Smooth muscle cell (in vitro differentiated cells): ENCODE data around the gene STXBP3. TPM values are rescaled to one million over a fixed set of nuclear protein-coding genes. Genes with fewer than 3 reads are reported as not detected.

ENCODE experiments used
- DNase-seq: peaks from one replicate; lab custom pipeline; 2025; ENCODE audit not compliant: unreplicated experiment; lab: John Stamatoyannopoulos, UW
- H2AFZ ChIP-seq: fragments of 200-600 bp; sonication (generic); 2 replicates; pipeline ENCODE4 v1.6.0; 2016; ENCODE audit warnings: antibody characterized with exemption, low read depth, mild to moderate bottlenecking
- H3F3A ChIP-seq: fragments of 200-600 bp; sonication (generic); 2 replicates; pipeline ENCODE4 v1.6.0; 2017; ENCODE audit warnings: antibody characterized with exemption, low read depth
- H3K27ac ChIP-seq: fragments of 200-600 bp; sonication (generic); 2 replicates; pipeline ENCODE4 v1.5.1; 2016; ENCODE audit warnings: low read depth, mild to moderate bottlenecking
- H3K27me3 ChIP-seq: fragments of 200-600 bp; sonication (generic); 2 replicates; pipeline ENCODE4 v1.6.1; 2016; ENCODE audit warnings: low read depth, mild to moderate bottlenecking
- H3K36me3 ChIP-seq: fragments of 200-600 bp; sonication (generic); 2 replicates; pipeline ENCODE4 v1.5.1; 2016; ENCODE audit warnings: low read depth
- H3K4me1 ChIP-seq: fragments of 200-600 bp; sonication (generic); 2 replicates; pipeline ENCODE4 v1.5.1; 2016; ENCODE audit warnings: low read depth
- H3K4me2 ChIP-seq: fragments of 200-600 bp; sonication (generic); 2 replicates; pipeline ENCODE4 v1.6.0; 2016; ENCODE audit warnings: mild to moderate bottlenecking
- H3K4me3 ChIP-seq: fragments of 200-600 bp; sonication (generic); 2 replicates; pipeline ENCODE4 v1.5.1; 2016; ENCODE audit warnings: mild to moderate bottlenecking
- H3K79me2 ChIP-seq: fragments of 200-600 bp; sonication (generic); 2 replicates; pipeline ENCODE4 v1.6.0; 2016; ENCODE audit warnings: low read depth, mild to moderate bottlenecking
- H3K9ac ChIP-seq: fragments of 200-600 bp; sonication (generic); 2 replicates; pipeline ENCODE4 v1.6.0; 2016; ENCODE audit warnings: low read depth
- H3K9me3 ChIP-seq: fragments of 200-600 bp; sonication (generic); replicated peaks from 2 replicates; pipeline ENCODE4 v1.5.1; 2016; ENCODE audit warnings: low read depth
- H4K20me1 ChIP-seq: fragments of 200-600 bp; sonication (generic); 2 replicates; pipeline ENCODE4 v1.6.0; 2016; ENCODE audit warnings: low read depth
- CTCF ChIP-seq: fragments of 200-600 bp; sonication (generic); IDR thresholded peaks from 2 replicates; pipeline ENCODE4 v1.5.1; 2017; ENCODE audit warnings: borderline replicate concordance, mild to moderate bottlenecking, antibody characterized with exemption; ENCODE audit not compliant: insufficient read depth, poor library complexity, severe bottlenecking
- WGBS: methylation state at CpG from one replicate; pipeline ENCODE4 v1.1.7; 2016; ENCODE audit warnings: low lambda C conversion rate; 5-methylcytosine and 5-hydroxymethylcytosine counted together
- polyA plus RNA-seq: library from polyadenylated mRNA; unstranded; fragments of >200 nt; fragmentation: Nextera tagmentation; extraction: Ambion mirVana; gene quantifications from 2 replicates; pipeline ENCODE4 v1.2.1, GENCODE V29; 2016
- total RNA-seq: library from RNA; depleted of rRNA; stranded (reverse); fragments of >200 nt; gene quantifications from 2 replicates; pipeline ENCODE4 v1.2.3, GENCODE V29; 2014

STXBP3 gene
- total and polyA plus RNA-seq, 2 experiments from 2014 or later: 27.9 to 69.8 TPM

GRCh38 chr1:108843390-108844137 is 97.1 kb downstream of the STXBP3 start:
- no peaks in the 10 kb centered on the region for H3K27me3 ChIP-seq
- no peaks in the 10 kb centered on the region for H3K79me2 ChIP-seq
- H3K9me3 ChIP-seq: no peaks in the 10 kb centered on the region
- H3K4me1 ChIP-seq: peaks cover 13% of the 10 kb centered on the region
- DNase-seq: no peak
- no peak overlapping the region for H3K9ac ChIP-seq
- no peak overlapping the region for H3K27ac ChIP-seq
- no peaks in the 10 kb centered on the region for H4K20me1 ChIP-seq
- 71% methylated on average over 3 of the region's 3 CpGs for WGBS
- H3K4me3 ChIP-seq: no peak overlapping the region
- no peak overlapping the region for H2AFZ ChIP-seq
- H3K4me2 ChIP-seq: no peak overlapping the region
- H3K36me3 ChIP-seq: no peaks in the 10 kb centered on the region
- no peak for TF ChIP-seq CTCF
- no peaks in the 10 kb centered on the region for H3F3A ChIP-seq

GRCh38 chr1:108845446-108845845 is 99.0 kb downstream of the STXBP3 start:
- Histone ChIP-seq H3K4me3 (no peak overlapping the region), H3K4me1 (peaks cover 13% of the 10 kb centered on the region), H3K9me3 (no peaks in the 10 kb centered on the region), H3K36me3 (no peaks in the 10 kb centered on the region), H3K27me3 (no peaks in the 10 kb centered on the region), H3K9ac (no peak overlapping the region), H2AFZ (no peak overlapping the region), H4K20me1 (no peaks in the 10 kb centered on the region), H3K27ac (no peak overlapping the region), H3K4me2 (no peak overlapping the region), H3K79me2 (no peaks in the 10 kb centered on the region), H3F3A (no peaks in the 10 kb centered on the region)
- TF ChIP-seq CTCF: no peak
- 85% methylated on average over 4 of the region's 4 CpGs for WGBS
- no peak for DNase-seq

- no peaks in the 10 kb centered on the region for H3K27me3 ChIP-seq
- H2AFZ ChIP-seq: peak overlapping the region; percentile 10
- H3K4me3 ChIP-seq: no peak overlapping the region
- H3K4me1 ChIP-seq: peaks cover 13% of the 10 kb centered on the region
- no peaks in the 10 kb centered on the region for H3F3A ChIP-seq
- no peak for TF ChIP-seq CTCF
- H4K20me1 ChIP-seq: no peaks in the 10 kb centered on the region
- no peak overlapping the region for H3K9ac ChIP-seq
- 49% methylated on average over 6 of the region's 6 CpGs for WGBS
- no peak overlapping the region for H3K27ac ChIP-seq
- DNase-seq: no peak
- H3K36me3 ChIP-seq: no peaks in the 10 kb centered on the region
- no peak overlapping the region for H3K4me2 ChIP-seq
- no peaks in the 10 kb centered on the region for H3K79me2 ChIP-seq
- H3K9me3 ChIP-seq: no peaks in the 10 kb centered on the region
These were observed 99.5 kb downstream of the STXBP3 start for GRCh38 chr1:108845991-108846390.

- H3K9ac ChIP-seq: no peak overlapping the region
- H3K27me3 ChIP-seq: no peaks in the 10 kb centered on the region
- no peaks in the 10 kb centered on the region for H3K9me3 ChIP-seq
- H3K4me3 ChIP-seq: no peak overlapping the region
- H2AFZ ChIP-seq: no peak overlapping the region
- no peak overlapping the region for H3K4me2 ChIP-seq
- no peaks in the 10 kb centered on the region for H3F3A ChIP-seq
- peaks cover 6% of the 10 kb centered on the region for H3K4me1 ChIP-seq
- H3K27ac ChIP-seq: no peak overlapping the region
- H3K79me2 ChIP-seq: no peaks in the 10 kb centered on the region
- no peak for TF ChIP-seq CTCF
- 75% methylated on average over 1 of the region's 1 CpG for WGBS
- no peaks in the 10 kb centered on the region for H3K36me3 ChIP-seq
- H4K20me1 ChIP-seq: no peaks in the 10 kb centered on the region
- no peak for DNase-seq
These were observed 101.0 kb downstream of the STXBP3 start for GRCh38 chr1:108847494-108847893.
